ENCODE measurements around the gene NEDD1. TPM values are rescaled to one million over a fixed set of nuclear protein-coding genes. Genes with fewer than 3 reads are reported as not detected.

The NEDD1 gene
- total and polyA plus RNA-seq, 10 of the 15 experiments (the other 5 are each of a cell fraction or from before 2014, with no cell fraction given) = 15.9 to 52.6 (median 28.7) TPM

DNA sequence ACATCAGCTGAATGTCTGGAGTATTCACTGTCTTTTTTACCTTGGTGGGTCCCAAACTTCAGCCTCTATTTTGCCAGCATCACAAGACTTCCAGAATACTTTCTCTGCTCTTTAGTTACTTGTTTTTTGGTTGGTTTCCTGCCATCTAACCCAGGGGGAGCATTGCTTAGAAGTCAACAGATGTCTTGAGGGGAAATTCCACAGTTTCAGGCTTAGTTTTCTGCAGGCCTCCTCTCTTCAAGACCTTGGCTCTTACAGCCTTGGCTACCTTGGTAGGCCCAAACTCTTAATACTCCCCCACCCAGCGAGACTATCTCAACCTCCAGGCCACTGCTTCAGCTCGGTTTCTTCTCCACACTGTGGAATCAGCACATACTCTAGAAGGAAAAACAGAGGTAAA lies 41.7 kb downstream of the NEDD1 start:
- DNase-seq (ENCODE audit: low read depth, low spot score) (no peak), FAIRE-seq (peak; percentile 83), ATAC-seq (peak; percentile 72)
- no peaks in the 10 kb centered on the region for H4K20me1 ChIP-seq (ENCODE audit: control insufficient read depth, insufficient read depth)
- no peaks in the 10 kb centered on the region for H3K27me3 ChIP-seq (replicated peaks in 1 of 2; ENCODE audit: control insufficient read depth in 2 of 2, insufficient read depth in 2 of 2, low read length in 1 of 2)
- no peaks in the 10 kb centered on the region for H3K4me1 ChIP-seq (ENCODE audit: control insufficient read depth, insufficient read depth, low read length)
- TF ChIP-seq, protein P1, sequence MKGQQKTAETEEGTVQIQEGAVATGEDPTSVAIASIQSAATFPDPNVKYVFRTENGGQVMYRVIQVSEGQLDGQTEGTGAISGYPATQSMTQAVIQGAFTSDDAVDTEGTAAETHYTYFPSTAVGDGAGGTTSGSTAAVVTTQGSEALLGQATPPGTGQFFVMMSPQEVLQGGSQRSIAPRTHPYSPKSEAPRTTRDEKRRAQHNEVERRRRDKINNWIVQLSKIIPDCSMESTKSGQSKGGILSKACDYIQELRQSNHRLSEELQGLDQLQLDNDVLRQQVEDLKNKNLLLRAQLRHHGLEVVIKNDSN (IDR thresholded peaks at IDR 0.05; ENCODE audit: borderline replicate concordance, extremely low read length, insufficient read depth, low read depth, low read length) = no peak
- no peak for TF ChIP-seq ZNF384 (IDR thresholded peaks at IDR 0.05; ENCODE audit: borderline replicate concordance, low read depth, low read length)
- no peak for TF ChIP-seq MLLT1 (IDR thresholded peaks at IDR 0.05)
- no peak for TF ChIP-seq TCF12 (IDR thresholded peaks at IDR 0.05; ENCODE audit: low read depth, low read length)
- no peak for TF ChIP-seq RB1 (IDR thresholded peaks at IDR 0.05; ENCODE audit: borderline replicate concordance)
- TF ChIP-seq, protein P2, sequence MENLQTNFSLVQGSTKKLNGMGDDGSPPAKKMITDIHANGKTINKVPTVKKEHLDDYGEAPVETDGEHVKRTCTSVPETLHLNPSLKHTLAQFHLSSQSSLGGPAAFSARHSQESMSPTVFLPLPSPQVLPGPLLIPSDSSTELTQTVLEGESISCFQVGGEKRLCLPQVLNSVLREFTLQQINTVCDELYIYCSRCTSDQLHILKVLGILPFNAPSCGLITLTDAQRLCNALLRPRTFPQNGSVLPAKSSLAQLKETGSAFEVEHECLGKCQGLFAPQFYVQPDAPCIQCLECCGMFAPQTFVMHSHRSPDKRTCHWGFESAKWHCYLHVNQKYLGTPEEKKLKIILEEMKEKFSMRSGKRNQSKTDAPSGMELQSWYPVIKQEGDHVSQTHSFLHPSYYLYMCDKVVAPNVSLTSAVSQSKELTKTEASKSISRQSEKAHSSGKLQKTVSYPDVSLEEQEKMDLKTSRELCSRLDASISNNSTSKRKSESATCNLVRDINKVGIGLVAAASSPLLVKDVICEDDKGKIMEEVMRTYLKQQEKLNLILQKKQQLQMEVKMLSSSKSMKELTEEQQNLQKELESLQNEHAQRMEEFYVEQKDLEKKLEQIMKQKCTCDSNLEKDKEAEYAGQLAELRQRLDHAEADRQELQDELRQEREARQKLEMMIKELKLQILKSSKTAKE (IDR thresholded peaks at IDR 0.05; ENCODE audit: low read depth, poor library complexity, severe bottlenecking) = no peak
- TF ChIP-seq RCOR1 (conservative IDR thresholded peaks at IDR 0.05; ENCODE audit: low read depth, low read length) = no peak
- TF ChIP-seq, protein P3, sequence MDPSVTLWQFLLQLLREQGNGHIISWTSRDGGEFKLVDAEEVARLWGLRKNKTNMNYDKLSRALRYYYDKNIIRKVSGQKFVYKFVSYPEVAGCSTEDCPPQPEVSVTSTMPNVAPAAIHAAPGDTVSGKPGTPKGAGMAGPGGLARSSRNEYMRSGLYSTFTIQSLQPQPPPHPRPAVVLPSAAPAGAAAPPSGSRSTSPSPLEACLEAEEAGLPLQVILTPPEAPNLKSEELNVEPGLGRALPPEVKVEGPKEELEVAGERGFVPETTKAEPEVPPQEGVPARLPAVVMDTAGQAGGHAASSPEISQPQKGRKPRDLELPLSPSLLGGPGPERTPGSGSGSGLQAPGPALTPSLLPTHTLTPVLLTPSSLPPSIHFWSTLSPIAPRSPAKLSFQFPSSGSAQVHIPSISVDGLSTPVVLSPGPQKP (IDR thresholded peaks at IDR 0.05; ENCODE audit: low read depth, low read length) = no peak
- TF ChIP-seq DPF2 (IDR thresholded peaks at IDR 0.05) = no peak
- TF ChIP-seq HDAC2 (IDR thresholded peaks at IDR 0.05) = no peak
- no peak for TF ChIP-seq TCF7 (IDR thresholded peaks at IDR 0.05; ENCODE audit: borderline replicate concordance)
- no peak for TF ChIP-seq SMC3 (IDR thresholded peaks at IDR 0.05; ENCODE audit: borderline replicate concordance, low read length)
- no peak for TF ChIP-seq MYC (IDR thresholded peaks at IDR 0.05; ENCODE audit: insufficient read depth, insufficient read length, insufficient replicate concordance, low read length, severe bottlenecking)
- TF ChIP-seq NKRF (conservative IDR thresholded peaks at IDR 0.05) = no peak
- ChIA-PET POLR2A (no interaction called here), SMC1A (ENCODE audit: uncharacterized antibody, unreplicated experiment) (no interaction called here), CTCF (no interaction called here), RAD21 (ENCODE audit: unreplicated experiment) (no interaction called here)
- H3K79me2 ChIP-seq (ENCODE audit: control insufficient read depth, insufficient read depth, low read length) = no peaks in the 10 kb centered on the region
- in situ Hi-C loops (cut with MboI) (no loop called here), intact Hi-C loops (cut with micrococcal nuclease; ENCODE audit: unreplicated experiment) (no loop called here)
- H3K36me3 ChIP-seq (ENCODE audit: control insufficient read depth in 2 of 2, insufficient read depth in 2 of 2, low read length in 1 of 2) = peaks cover 5 to 9% of the 10 kb centered on the region in 2 experiments; a peak in 3 of 4 replicates
- no peak overlapping the region for H3K4me3 ChIP-seq
- peak overlapping the region; percentile 9 for H3K27ac ChIP-seq (ENCODE audit: control insufficient read depth, insufficient read depth)
- no peak overlapping the region for H2AFZ ChIP-seq (ENCODE audit: control insufficient read depth, low read depth, low read length)
- no peak overlapping the region for H3K9ac ChIP-seq (ENCODE audit: control insufficient read depth, insufficient read depth, low read length)
- WGBS (ENCODE audit: insufficient coverage, insufficient replicate concordance, low lambda C conversion rate, missing lambda C conversion rate) = 56% methylated on average over 2 of the region's 2 CpGs
- H3K9me3 ChIP-seq (replicated peaks; ENCODE audit: control insufficient read depth, insufficient read depth, low read length) = no peaks in the 10 kb centered on the region
- peak overlapping the region; percentile 59 for H3K4me2 ChIP-seq (ENCODE audit: control insufficient read depth, insufficient read depth)
- BruUV-seq (replicated peaks) = no TSS peak
